Activated CD4-positive, alpha-beta T cell treated with anti-CD3 and anti-CD28 coated beads for 36 hours (primary cell): Measurements from ENCODE around the gene DACH1. TPM values are rescaled to one million over a fixed set of nuclear protein-coding genes. Genes with fewer than 3 reads are reported as not detected.

ENCODE experiments used
- ATAC-seq: fragments of 200-7000 bp; cut with Tn5 transposase; one replicate; pipeline ENCODE4 v1.10.0; 2021; ENCODE audit warnings: mild to moderate bottlenecking, moderate library complexity
- CTCF ChIA-PET: fragments of 350-600 bp; sonication (Branson Sonifier 250); formaldehyde crosslinking; loops from one replicate; lab custom pipeline; 2021; ENCODE audit warnings: antibody characterized with exemption; lab: Charles Lee
- POLR2A ChIA-PET: fragments of 350-600 bp; sonication (Branson Sonifier 250); formaldehyde crosslinking; loops from one replicate; lab custom pipeline; 2021; ENCODE audit warnings: antibody characterized with exemption, inconsistent platforms; lab: Charles Lee
- DNase-seq: peaks from one replicate; pipeline ENCODE4 v3.0.0-alpha.2; 2020
- H3K27ac Mint-ChIP-seq: one replicate; pipeline ENCODE4 v1.8.0; 2021; ENCODE audit warnings: mixed read lengths
- H3K27me3 Mint-ChIP-seq: one replicate; pipeline ENCODE4 v1.8.0; 2021; ENCODE audit warnings: mixed read lengths
- H3K36me3 Mint-ChIP-seq: one replicate; pipeline ENCODE4 v1.8.0; 2021; ENCODE audit warnings: low read depth, mixed read lengths
- H3K4me1 Mint-ChIP-seq: one replicate; pipeline ENCODE4 v1.8.0; 2021; ENCODE audit warnings: mixed read lengths
- H3K4me3 Mint-ChIP-seq: one replicate; pipeline ENCODE4 v1.8.0; 2021; ENCODE audit warnings: mild to moderate bottlenecking, moderate library complexity, mixed read lengths
- H3K9me3 Mint-ChIP-seq: one replicate; pipeline ENCODE4 v1.8.0; 2021; ENCODE audit warnings: low read depth, mixed read lengths
- intact Hi-C, 2 experiments: fragments of 100-400 bp; cut with DNase I in 1 of 2; cut with micrococcal nuclease in 1 of 2; formaldehyde crosslinking; loops; one replicate each; pipeline versions ENCODE4 v1.14.2 to v1.15.1; 2022 to 2024; cut with DNase I, micrococcal nuclease
- total RNA-seq, 2 experiments: library from RNA; stranded (reverse); gene quantifications; one replicate each; pipeline ENCODE4 v1.2.3, GENCODE V29; 2021

The DACH1 gene
- total RNA-seq, 2 experiments from 2014 or later: 0.09 to 0.21 TPM

GRCh38 chr13:71695662-71696061 lies 171.3 kb downstream of the DACH1 start:
- Mint-ChIP-seq H3K27me3 (no peaks in the 10 kb centered on the region), H3K27ac (no peak overlapping the region), H3K9me3 (no peaks in the 10 kb centered on the region), H3K36me3 (no peaks in the 10 kb centered on the region), H3K4me1 (no peaks in the 10 kb centered on the region), H3K4me3 (no peak overlapping the region)
- ChIA-PET CTCF (interaction anchor here (1.4 kb wide), 1 partner anchor 9 kb away, joined by 4 read pairs; no protein-coding TSS in a partner anchor), POLR2A (no interaction called here)
- intact Hi-C loops: no loop called here
- no peak for DNase-seq
- no peak for ATAC-seq

GRCh38 chr13:71685072-71685471 lies 181.9 kb downstream of the DACH1 start:
- ATAC-seq (no peak), DNase-seq (no peak)
- Mint-ChIP-seq H3K4me3 (no peak overlapping the region), H3K27me3 (no peaks in the 10 kb centered on the region), H3K27ac (no peak overlapping the region), H3K36me3 (no peaks in the 10 kb centered on the region), H3K4me1 (no peaks in the 10 kb centered on the region), H3K9me3 (no peaks in the 10 kb centered on the region)
- intact Hi-C loops: no loop called here
- ChIA-PET CTCF (no interaction called here), POLR2A (no interaction called here)

- POLR2A ChIA-PET: no interaction called here
- no peak for ATAC-seq
- H3K27ac Mint-ChIP-seq: no peak overlapping the region
Measured at GRCh38 chr13:71681901-71682613, 184.9 kb downstream of the DACH1 start.

GRCh38 chr13:71677124-71677523 lies 189.9 kb downstream of the DACH1 start:
- intact Hi-C loops: no loop called here
- ATAC-seq (no peak), DNase-seq (no peak)
- ChIA-PET POLR2A (no interaction called here), CTCF (no interaction called here)
- Mint-ChIP-seq H3K9me3 (no peaks in the 10 kb centered on the region), H3K36me3 (no peaks in the 10 kb centered on the region), H3K4me1 (no peaks in the 10 kb centered on the region), H3K27ac (no peak overlapping the region), H3K4me3 (no peak overlapping the region), H3K27me3 (no peaks in the 10 kb centered on the region)

More at GRCh38 chr13:71681901-71682613, 184.9 kb downstream of the DACH1 start:
- H3K27me3 Mint-ChIP-seq: no peaks in the 10 kb centered on the region
- intact Hi-C loops: no loop called here
- CTCF ChIA-PET: no interaction called here
- H3K9me3 Mint-ChIP-seq: no peaks in the 10 kb centered on the region
- no peak for DNase-seq
- H3K36me3 Mint-ChIP-seq: no peaks in the 10 kb centered on the region
- H3K4me3 Mint-ChIP-seq: no peak overlapping the region
- H3K4me1 Mint-ChIP-seq: no peaks in the 10 kb centered on the region

GRCh38 chr13:71672512-71672911 lies 194.5 kb downstream of the DACH1 start:
- POLR2A ChIA-PET: no interaction called here
- CTCF ChIA-PET: interaction anchor here (0.8 kb wide), 1 partner anchor 30 kb away, joined by 3 read pairs; no protein-coding TSS in a partner anchor
- ATAC-seq (no peak), DNase-seq (no peak)
- intact Hi-C loops: no loop called here
- no peaks in the 10 kb centered on the region for H3K36me3 Mint-ChIP-seq
- H3K9me3 Mint-ChIP-seq: no peaks in the 10 kb centered on the region
- no peak overlapping the region for H3K4me3 Mint-ChIP-seq
- no peaks in the 10 kb centered on the region for H3K4me1 Mint-ChIP-seq
- H3K27ac Mint-ChIP-seq: no peak overlapping the region
- H3K27me3 Mint-ChIP-seq: no peaks in the 10 kb centered on the region

- H3K36me3 Mint-ChIP-seq: no peaks in the 10 kb centered on the region
- H3K4me1 Mint-ChIP-seq: no peaks in the 10 kb centered on the region
- CTCF ChIA-PET: no interaction called here
- H3K9me3 Mint-ChIP-seq: no peaks in the 10 kb centered on the region
- intact Hi-C loops: no loop called here
- H3K4me3 Mint-ChIP-seq: no peak overlapping the region
- no peak for DNase-seq
- POLR2A ChIA-PET: no interaction called here
- H3K27me3 Mint-ChIP-seq: no peaks in the 10 kb centered on the region
- ATAC-seq: no peak
- H3K27ac Mint-ChIP-seq: no peak overlapping the region
Measured at GRCh38 chr13:71663431-71663830, 203.6 kb downstream of the DACH1 start.

GRCh38 chr13:71661921-71662320 lies 205.1 kb downstream of the DACH1 start:
- ATAC-seq: no peak
- H3K27ac Mint-ChIP-seq: no peak overlapping the region
- CTCF ChIA-PET: no interaction called here

GRCh38 chr13:71659404-71659803 lies 207.6 kb downstream of the DACH1 start:
- intact Hi-C loops: no loop called here
- H3K9me3 Mint-ChIP-seq: no peaks in the 10 kb centered on the region
- H3K36me3 Mint-ChIP-seq: no peaks in the 10 kb centered on the region
- ATAC-seq (no peak), DNase-seq (no peak)
- H3K4me1 Mint-ChIP-seq: no peaks in the 10 kb centered on the region
- H3K27me3 Mint-ChIP-seq: no peaks in the 10 kb centered on the region
- no peak overlapping the region for H3K4me3 Mint-ChIP-seq
- no peak overlapping the region for H3K27ac Mint-ChIP-seq
- ChIA-PET POLR2A (no interaction called here), CTCF (no interaction called here)

More at GRCh38 chr13:71661921-71662320, 205.1 kb downstream of the DACH1 start:
- POLR2A ChIA-PET: no interaction called here
- intact Hi-C loops: no loop called here
- no peaks in the 10 kb centered on the region for H3K27me3 Mint-ChIP-seq
- H3K9me3 Mint-ChIP-seq: no peaks in the 10 kb centered on the region
- DNase-seq: no peak
- no peak overlapping the region for H3K4me3 Mint-ChIP-seq
- H3K36me3 Mint-ChIP-seq: no peaks in the 10 kb centered on the region
- no peaks in the 10 kb centered on the region for H3K4me1 Mint-ChIP-seq

- Mint-ChIP-seq H3K9me3 (no peaks in the 10 kb centered on the region), H3K36me3 (no peaks in the 10 kb centered on the region), H3K4me3 (no peak overlapping the region), H3K4me1 (no peaks in the 10 kb centered on the region), H3K27ac (no peak overlapping the region), H3K27me3 (no peaks in the 10 kb centered on the region)
- POLR2A ChIA-PET: no interaction called here
- CTCF ChIA-PET: no interaction called here
- DNase-seq: no peak
- intact Hi-C loops: no loop called here
- no peak for ATAC-seq
Measured at GRCh38 chr13:71645467-71645866, 221.5 kb downstream of the DACH1 start.

- Mint-ChIP-seq H3K27me3 (no peaks in the 10 kb centered on the region), H3K9me3 (no peaks in the 10 kb centered on the region), H3K27ac (no peak overlapping the region), H3K36me3 (no peaks in the 10 kb centered on the region), H3K4me1 (no peaks in the 10 kb centered on the region), H3K4me3 (no peak overlapping the region)
- DNase-seq (no peak), ATAC-seq (no peak)
- CTCF ChIA-PET: no interaction called here
- POLR2A ChIA-PET: no interaction called here
- intact Hi-C loops: no loop called here
Measured at GRCh38 chr13:71644579-71644978, 222.4 kb downstream of the DACH1 start.

- ChIA-PET POLR2A (no interaction called here), CTCF (no interaction called here)
- H3K4me3 Mint-ChIP-seq: no peak overlapping the region
- ATAC-seq: no peak
- no peaks in the 10 kb centered on the region for H3K4me1 Mint-ChIP-seq
- no peaks in the 10 kb centered on the region for H3K27me3 Mint-ChIP-seq
- no peaks in the 10 kb centered on the region for H3K36me3 Mint-ChIP-seq
- H3K9me3 Mint-ChIP-seq: no peaks in the 10 kb centered on the region
- no peak for DNase-seq
- H3K27ac Mint-ChIP-seq: no peak overlapping the region
- intact Hi-C loops: no loop called here
Measured at GRCh38 chr13:71643448-71643860, 223.6 kb downstream of the DACH1 start.

- Mint-ChIP-seq H3K4me1 (no peaks in the 10 kb centered on the region), H3K9me3 (no peaks in the 10 kb centered on the region), H3K27ac (no peak overlapping the region), H3K36me3 (no peaks in the 10 kb centered on the region), H3K4me3 (no peak overlapping the region), H3K27me3 (no peaks in the 10 kb centered on the region)
- intact Hi-C loops: no loop called here
- DNase-seq: no peak
- ChIA-PET POLR2A (no interaction called here), CTCF (no interaction called here)
- ATAC-seq: no peak
Measured at GRCh38 chr13:71638751-71639150, 228.3 kb downstream of the DACH1 start.
